SK-N-SH (cell line): ENCODE data around the gene FRMD3.

ENCODE experiments used
- CHD2 ChIP-seq: fragments of 150-350 bp; IDR thresholded peaks from 2 replicates; pipeline ENCODE4 v1.6.1; 2018; ENCODE audit warnings: low read length; ENCODE audit not compliant: partially characterized antibody
- EP300 ChIP-seq, 2 experiments: IDR thresholded peaks; 2 replicates each; pipeline versions ENCODE4 v1.4.0 to v1.6.1; 2012; ENCODE audit warnings: borderline replicate concordance in 1 of 2, low read depth in 1 of 2, low read length in 1 of 2
- GATA2 ChIP-seq: sonication (generic); formaldehyde crosslinking; IDR thresholded peaks from 2 replicates; pipeline ENCODE4 v1.5.0; 2020; ENCODE audit warnings: mild to moderate bottlenecking, missing genetic modification reagents
- MAX ChIP-seq: IDR thresholded peaks from 2 replicates; pipeline ENCODE4 v1.4.0; 2012; ENCODE audit warnings: low read depth
- RAD21 ChIP-seq: IDR thresholded peaks from 2 replicates; pipeline ENCODE4 v1.6.1; 2012; ENCODE audit warnings: mild to moderate bottlenecking, low read length
- REST ChIP-seq: IDR thresholded peaks from 2 replicates; pipeline ENCODE4 v1.6.1; 2012; ENCODE audit warnings: mild to moderate bottlenecking, low read depth, low read length, moderate library complexity
- SIN3A ChIP-seq: IDR thresholded peaks from 2 replicates; pipeline ENCODE4 v1.6.1; 2012; ENCODE audit warnings: low read depth, mild to moderate bottlenecking, low read length, moderate library complexity, borderline replicate concordance
- TF ChIP-seq, protein P1 (sequence below): IDR thresholded peaks from 2 replicates; pipeline ENCODE4; 2012
- TF ChIP-seq, protein P2 (sequence below): fragments of 200-600 bp; sonication (generic); IDR thresholded peaks from 2 replicates; pipeline ENCODE4 v1.6.1; 2017; ENCODE audit warnings: antibody characterized with exemption, mild to moderate bottlenecking, moderate library complexity

DNA sequence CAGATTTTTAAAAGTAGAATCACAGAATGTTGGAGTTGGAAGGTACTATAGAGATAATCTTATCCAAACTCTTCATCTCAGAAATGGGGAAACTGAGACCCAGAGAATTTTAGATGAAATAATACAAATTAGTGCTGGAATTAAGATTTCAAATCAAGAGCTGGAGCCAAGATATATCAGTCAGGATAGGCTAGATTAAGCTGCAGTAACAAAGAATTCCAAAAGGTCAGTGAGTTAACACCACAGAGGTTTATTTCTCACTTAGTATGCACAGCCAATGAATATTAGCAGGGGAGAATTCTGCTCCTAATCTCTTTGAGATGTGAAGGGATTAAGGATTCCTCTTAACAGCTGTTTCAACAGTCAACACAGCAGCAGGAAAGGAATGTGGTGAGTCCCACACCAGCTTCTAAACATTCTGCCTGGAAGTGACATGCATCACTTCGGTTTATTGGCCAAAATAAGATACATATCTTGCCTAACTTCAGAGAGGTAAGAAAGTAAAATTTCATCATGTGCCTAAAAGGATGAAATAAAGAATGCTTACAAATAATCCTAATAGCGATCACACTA, 136.8 kb downstream of the FRMD3 start:
- TF ChIP-seq EP300 (IDR thresholded peaks at IDR 0.05; ENCODE audit: borderline replicate concordance in 1 of 2, low read depth in 1 of 2, low read length in 1 of 2) (no peak), MAX (no peak), GATA2 (no peak), SIN3A (no peak), CHD2 (no peak), REST (no peak), RAD21 (no peak)
- TF ChIP-seq, protein P1, sequence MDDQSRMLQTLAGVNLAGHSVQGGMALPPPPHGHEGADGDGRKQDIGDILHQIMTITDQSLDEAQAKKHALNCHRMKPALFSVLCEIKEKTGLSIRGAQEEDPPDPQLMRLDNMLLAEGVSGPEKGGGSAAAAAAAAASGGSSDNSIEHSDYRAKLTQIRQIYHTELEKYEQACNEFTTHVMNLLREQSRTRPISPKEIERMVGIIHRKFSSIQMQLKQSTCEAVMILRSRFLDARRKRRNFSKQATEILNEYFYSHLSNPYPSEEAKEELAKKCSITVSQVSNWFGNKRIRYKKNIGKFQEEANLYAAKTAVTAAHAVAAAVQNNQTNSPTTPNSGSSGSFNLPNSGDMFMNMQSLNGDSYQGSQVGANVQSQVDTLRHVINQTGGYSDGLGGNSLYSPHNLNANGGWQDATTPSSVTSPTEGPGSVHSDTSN = no peak
- TF ChIP-seq, protein P2, sequence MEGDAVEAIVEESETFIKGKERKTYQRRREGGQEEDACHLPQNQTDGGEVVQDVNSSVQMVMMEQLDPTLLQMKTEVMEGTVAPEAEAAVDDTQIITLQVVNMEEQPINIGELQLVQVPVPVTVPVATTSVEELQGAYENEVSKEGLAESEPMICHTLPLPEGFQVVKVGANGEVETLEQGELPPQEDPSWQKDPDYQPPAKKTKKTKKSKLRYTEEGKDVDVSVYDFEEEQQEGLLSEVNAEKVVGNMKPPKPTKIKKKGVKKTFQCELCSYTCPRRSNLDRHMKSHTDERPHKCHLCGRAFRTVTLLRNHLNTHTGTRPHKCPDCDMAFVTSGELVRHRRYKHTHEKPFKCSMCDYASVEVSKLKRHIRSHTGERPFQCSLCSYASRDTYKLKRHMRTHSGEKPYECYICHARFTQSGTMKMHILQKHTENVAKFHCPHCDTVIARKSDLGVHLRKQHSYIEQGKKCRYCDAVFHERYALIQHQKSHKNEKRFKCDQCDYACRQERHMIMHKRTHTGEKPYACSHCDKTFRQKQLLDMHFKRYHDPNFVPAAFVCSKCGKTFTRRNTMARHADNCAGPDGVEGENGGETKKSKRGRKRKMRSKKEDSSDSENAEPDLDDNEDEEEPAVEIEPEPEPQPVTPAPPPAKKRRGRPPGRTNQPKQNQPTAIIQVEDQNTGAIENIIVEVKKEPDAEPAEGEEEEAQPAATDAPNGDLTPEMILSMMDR = no peak
